Measurements from ENCODE around the gene ASAP2.
A peak's percentile ranks its signal among the peaks of the same experiment; 100 is the strongest.

Gene ASAP2

DNA sequence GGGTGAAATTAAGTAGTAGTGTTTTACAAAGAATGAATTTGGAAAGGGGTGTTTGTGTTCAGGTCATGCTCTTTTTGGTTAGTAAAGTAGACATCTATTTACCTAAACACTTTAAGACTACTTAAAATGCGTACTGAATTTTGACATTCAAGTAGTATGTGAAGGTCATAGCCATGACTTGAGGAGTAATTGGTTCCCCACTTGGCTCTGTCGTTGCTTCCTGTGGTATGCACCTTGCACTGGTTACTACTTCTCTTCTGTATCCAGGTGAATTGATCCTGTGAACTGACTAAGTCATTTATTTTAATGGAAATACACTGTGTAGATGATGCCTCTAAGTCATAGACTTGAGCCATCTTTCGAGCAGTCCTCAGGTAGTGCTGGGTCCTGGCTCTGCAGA, 118.8 kb downstream of the ASAP2 start:
- no peak for DNase-seq (ENCODE audit: low read depth)

- peak; percentile 83 for DNase-seq (ENCODE audit: low read depth)
These were observed 120.4 kb downstream of the ASAP2 start for GRCh38 chr2:9326975-9327374.

GRCh38 chr2:9327873-9328352, 121.3 kb downstream of the ASAP2 start:
- peak; percentile 16 for DNase-seq (ENCODE audit: low read depth)

- DNase-seq (ENCODE audit: low read depth) = no peak
These were observed 122.3 kb downstream of the ASAP2 start for GRCh38 chr2:9328931-9329330.

- no peak for DNase-seq (ENCODE audit: low read depth)
These were observed 122.9 kb downstream of the ASAP2 start for GRCh38 chr2:9329497-9329896.

DNA sequence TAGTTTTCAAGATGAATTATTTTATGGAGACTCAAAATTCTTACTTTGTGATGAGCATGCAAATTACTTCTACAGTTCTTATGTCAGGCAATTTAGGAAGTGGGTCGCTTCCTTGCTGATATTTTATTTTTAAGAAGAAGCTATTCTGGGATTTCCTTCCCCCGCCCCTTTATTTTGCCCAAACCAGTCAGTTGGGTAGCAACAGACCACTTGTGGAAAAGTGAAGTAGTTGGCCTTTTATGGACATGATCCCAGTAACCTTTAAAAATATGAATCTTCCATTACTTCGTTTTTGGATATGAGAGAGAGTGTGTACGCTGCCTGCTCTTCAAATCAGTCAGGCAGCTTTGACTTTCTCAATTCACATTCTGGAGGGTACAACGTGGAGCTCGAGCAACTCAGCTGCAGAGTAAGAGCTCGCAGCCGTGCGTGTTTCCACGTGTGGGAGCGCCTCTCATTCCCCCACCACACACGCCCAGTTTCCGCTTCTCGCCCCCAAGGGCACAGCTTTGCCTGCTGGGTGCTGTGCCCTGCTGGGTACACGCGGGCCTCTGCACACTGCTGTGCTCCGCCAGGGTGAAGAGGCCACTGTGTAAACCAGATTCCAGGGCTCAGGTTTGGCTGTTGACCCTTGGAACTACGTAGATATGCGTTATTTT, 124.1 kb downstream of the ASAP2 start:
- DNase-seq (ENCODE audit: low read depth) = no peak

- DNase-seq (ENCODE audit: low read depth) = peak; percentile 26
These were observed 125.1 kb downstream of the ASAP2 start for GRCh38 chr2:9331704-9332103.

DNA sequence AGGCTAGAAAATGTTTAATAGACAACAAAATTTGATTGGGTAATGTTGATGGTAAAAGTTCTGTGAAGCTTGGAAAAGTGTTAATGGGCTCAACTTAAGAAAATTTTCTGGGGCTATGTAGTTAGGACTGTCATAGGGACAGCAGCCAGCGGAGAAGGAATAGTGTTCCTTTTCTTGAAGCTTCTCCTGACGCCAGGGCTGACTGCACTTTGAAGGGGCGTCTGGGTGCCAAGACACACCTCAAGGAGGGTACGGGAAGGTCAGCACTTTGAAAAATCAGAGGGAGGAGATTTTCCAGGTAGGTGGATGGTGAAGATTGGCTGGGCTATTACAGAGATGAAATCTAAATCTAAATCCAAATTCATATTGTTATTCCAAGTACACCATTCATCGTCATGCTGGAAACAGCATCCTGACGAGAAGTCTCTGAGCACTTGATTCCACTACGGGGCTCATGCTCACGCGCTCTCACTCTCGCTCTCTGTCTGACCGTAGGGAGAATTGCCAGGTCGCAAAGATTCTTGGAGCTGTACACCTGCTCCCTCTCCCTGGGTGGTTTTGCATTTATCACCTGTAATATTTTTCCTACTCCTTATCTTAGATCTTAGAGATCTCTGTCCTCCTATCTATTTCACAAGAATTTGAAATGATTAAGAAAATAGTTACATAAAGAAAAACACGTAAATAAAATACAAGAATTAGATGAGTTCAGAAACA, 125.7 kb downstream of the ASAP2 start:
- DNase-seq (ENCODE audit: low read depth) = no peak

DNA sequence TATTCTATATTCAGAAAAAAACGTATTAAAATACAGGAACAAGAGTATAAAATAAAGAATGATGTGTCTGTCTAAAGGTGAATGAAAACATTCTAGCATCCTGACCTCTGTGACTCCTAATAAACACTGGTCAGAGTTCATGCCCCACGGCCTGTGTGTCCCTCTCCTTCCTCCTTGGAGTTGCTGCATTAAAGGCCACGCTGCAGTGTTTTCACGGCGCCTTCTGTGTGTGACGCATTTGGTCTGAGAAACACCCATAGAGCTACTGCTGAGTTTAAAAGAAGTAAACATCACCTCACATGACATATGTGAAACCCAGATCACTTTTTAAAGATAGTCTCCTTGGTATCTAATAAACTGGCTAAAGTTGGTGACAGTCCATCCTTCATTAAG, 126.2 kb downstream of the ASAP2 start:
- no peak for DNase-seq (ENCODE audit: low read depth)

GRCh38 chr2:9333591-9334171, 127.1 kb downstream of the ASAP2 start:
- peak; percentile 82 for DNase-seq (ENCODE audit: low read depth)

GRCh38 chr2:9334761-9335160, 128.1 kb downstream of the ASAP2 start:
- no peak for DNase-seq (ENCODE audit: low read depth)

DNA sequence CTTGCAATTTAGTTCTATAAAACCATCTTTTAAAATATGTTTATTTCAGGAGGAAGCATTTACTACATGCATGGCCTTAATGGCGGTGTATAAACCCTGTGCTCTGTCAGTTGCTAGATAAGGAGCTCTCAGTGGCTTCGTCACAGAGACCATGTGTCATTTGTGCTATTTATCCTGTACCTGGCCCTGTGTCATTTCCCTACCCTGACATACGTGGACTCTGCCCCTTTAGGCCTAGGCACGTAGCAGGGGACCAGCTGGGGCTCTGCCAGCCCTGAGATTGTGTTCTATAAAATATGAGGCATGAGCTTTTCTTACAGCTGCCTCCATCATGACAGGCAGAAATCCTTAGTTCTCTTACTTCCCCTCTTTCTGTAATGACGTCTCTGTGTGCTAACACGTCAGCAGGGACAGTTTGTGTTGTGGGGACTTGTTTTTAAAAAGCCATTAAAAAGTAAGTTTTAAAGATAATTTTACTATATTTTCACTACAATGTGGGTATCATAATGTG, 128.8 kb downstream of the ASAP2 start:
- DNase-seq (ENCODE audit: low read depth) = no peak

DNA sequence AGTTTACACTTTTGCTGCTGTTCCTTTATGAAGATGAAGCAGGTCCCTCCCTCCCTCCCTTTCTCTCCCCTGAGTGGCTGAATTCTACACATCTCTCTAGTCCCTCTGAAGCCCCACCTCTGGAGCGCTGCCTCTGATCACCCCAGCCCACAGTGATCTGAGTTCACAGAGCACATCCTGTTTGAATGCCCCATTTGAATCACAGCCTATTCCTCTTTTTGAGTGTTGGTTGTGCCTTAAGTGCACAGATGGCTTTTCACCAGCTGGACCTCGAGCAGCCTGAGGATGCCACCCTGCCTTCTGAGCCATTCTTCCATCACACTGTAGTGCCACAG, 129.6 kb downstream of the ASAP2 start:
- DNase-seq (ENCODE audit: low read depth) = peak; percentile 52

- peak; percentile 91 for DNase-seq (ENCODE audit: low read depth)
These were observed 130.1 kb downstream of the ASAP2 start for GRCh38 chr2:9336576-9337314.

GRCh38 chr2:9337901-9338300, 131.3 kb downstream of the ASAP2 start:
- DNase-seq (ENCODE audit: low read depth) = no peak

DNA sequence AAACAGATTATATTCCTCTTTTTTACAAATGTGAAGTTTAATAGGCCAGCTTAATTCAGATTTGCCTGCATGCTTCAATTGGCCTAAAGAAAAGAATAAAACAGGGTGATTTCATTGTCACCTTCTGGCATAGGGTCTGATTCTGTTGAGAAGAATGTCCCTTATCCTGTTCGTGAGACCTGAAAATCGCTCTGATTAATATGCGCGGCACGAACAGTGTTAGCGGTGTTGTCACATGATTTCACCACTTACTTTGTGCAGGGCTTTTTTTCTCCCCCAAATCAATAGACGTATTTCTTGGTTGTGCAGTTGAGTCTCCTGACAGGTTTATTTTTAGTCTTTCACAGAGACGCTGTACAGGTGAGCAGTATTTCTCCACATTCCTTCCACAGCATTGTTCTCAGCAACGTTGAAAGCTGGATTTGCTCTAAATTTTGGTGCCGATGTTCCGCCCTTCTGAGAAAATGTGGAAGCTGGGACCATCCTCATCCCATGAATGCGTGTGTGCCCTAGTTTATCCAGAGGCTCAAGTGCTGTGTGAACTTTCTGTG, 134.8 kb downstream of the ASAP2 start:
- DNase-seq (ENCODE audit: low read depth) = no peak

GRCh38 chr2:9342659-9343058, 136.0 kb downstream of the ASAP2 start:
- DNase-seq (ENCODE audit: low read depth) = no peak

- no peak for DNase-seq (ENCODE audit: low read depth)
These were observed 136.9 kb downstream of the ASAP2 start for GRCh38 chr2:9343524-9343923.

GRCh38 chr2:9344434-9344833, 137.8 kb downstream of the ASAP2 start:
- DNase-seq (ENCODE audit: low read depth) = no peak

DNA sequence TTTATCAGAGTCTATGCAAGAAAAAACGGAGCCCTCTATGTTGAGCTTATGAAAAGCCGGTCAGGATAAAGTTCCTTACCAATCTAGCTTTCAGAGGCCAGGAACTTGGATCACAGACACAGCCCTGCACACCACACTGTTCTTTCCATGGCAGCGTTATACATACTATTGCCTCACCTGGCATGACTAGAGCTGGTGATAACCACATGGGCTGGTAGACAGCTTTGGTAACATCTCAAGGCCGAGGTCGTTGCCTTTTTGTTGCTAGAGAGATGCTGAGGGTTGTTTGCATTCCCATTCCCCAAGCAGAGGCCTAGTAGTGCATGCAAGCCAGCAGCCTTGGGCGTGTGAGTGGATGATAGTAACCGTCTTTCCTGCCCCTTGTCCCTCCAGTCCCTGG, 138.7 kb downstream of the ASAP2 start:
- no peak for DNase-seq (ENCODE audit: low read depth)

DNA sequence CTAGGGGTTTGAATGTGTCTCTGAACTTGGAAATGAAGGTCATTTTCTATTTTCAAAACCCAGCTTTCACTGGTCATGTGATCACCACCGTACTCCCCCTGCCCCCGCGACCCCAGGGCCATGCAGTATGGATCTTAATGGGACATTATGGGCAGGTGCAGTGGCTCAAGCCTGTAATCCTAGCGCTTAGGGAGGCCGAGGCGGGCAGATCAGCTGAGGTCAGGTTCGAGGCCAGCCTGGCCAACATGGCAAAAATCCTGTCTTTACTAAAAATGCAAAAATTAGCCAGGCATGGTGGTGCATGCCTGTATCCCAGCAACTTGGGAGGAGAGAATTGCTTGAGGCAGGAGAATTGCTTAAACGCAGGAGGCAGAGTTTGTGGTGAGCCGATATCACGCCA, 139.4 kb downstream of the ASAP2 start:
- DNase-seq (ENCODE audit: low read depth) = no peak

DNA sequence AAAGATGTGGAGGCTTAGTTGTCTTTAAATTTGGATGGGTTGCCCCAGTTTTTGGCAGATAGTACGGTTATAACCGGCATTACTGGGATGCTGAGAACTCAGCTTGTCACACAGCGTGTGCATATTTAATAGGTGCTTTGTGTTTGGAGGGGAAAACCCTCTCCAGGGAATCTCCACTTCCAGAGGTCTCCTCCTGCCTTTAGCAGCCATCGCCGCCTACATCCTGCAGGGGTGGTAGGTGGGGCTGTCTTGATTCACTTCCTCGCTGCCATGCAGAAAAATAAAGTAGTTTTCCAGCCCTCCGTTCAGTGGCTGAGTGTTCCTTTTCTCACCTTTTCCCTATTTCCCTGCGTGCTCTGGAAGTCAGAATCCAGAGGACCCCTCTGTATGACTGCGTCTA, 140.3 kb downstream of the ASAP2 start:
- no peak for DNase-seq (ENCODE audit: low read depth)

Data from EH (cell line).